Vagina (tissue), 2 donors: ENCODE data around the gene GNL1.

Source experiments
- CTCF ChIP-seq, 3 experiments: fragments of 450-650 bp in 2 of 3; fragments of 200-600 bp in 1 of 3; sonication (generic) in 1 of 3; IDR thresholded peaks; one replicate each; pipeline ENCODE4 v1.5.1; 2017 to 2019; ENCODE audit warnings: antibody characterized with exemption in 3 of 3, mild to moderate bottlenecking in 2 of 3, moderate library complexity in 2 of 3
- POLR2A ChIP-seq, 2 donors: fragments of 450-650 bp; IDR thresholded peaks; one replicate each; pipeline ENCODE4 v1.6.1; 2017; ENCODE audit warnings: antibody characterized with exemption in 2 of 2, mild to moderate bottlenecking in 2 of 2, moderate library complexity in 2 of 2
- POLR2AphosphoS5 ChIP-seq, 2 donors: sonication (generic); formaldehyde crosslinking; IDR thresholded peaks; one replicate each; pipeline ENCODE4 v1.9.0; 2017; ENCODE audit warnings: antibody characterized with exemption in 2 of 2, mild to moderate bottlenecking in 2 of 2, low read depth in 1 of 2; ENCODE audit not compliant: insufficient read depth in 1 of 2

DNA sequence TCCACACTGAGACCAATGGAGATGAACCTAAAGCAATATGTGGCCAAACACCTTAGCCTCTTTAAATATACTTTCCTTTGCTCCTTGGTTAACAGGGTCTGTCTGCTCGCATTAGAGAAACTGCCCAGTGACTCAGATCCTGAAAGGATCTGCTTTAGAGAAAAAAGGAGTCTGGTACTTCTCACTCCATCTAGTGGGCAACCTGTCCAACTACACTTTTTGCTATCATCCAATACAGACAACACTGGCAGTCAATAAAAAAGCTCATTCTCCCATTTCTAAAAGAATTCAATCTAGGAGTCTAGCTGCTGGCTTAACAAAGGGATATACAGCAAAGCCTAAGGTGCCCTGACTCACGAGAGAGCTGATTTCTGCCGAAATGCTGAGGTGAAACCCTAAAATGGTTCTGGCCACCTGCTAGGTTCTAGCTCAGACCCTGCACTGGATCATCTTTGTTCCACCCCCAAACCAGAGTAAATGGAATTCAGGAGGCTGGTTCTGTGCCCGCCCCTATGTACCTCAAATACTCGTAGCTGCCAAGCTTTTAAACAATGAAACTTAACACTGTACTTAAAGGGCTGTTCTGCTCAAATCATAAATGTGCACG is 11.5 kb downstream of the GNL1 start:
- peak; percentile 63 to 91 (median 70) for TF ChIP-seq CTCF (IDR thresholded peaks at IDR 0.05)
- TF ChIP-seq POLR2A (IDR thresholded peaks at IDR 0.05): no peak
- TF ChIP-seq POLR2AphosphoS5 (IDR thresholded peaks at IDR 0.05; ENCODE audit: insufficient read depth in 1 of 2, low read depth in 1 of 2): peak in 1 of 2 donors; percentile 37
